Lower leg skin (tissue), 4 donors: ENCODE data around the gene HUS1. TPM values are rescaled to one million over a fixed set of nuclear protein-coding genes. Genes with fewer than 3 reads are reported as not detected.
A peak's percentile ranks its signal among the peaks of the same experiment; 100 is the strongest.
"Not testable (repeated sequence)": the region's sequence is repeated elsewhere in the genome, so short reads cannot be mapped to it uniquely, and the experiment has no call there.

Source experiments
- DNase-seq, 2 donors: peaks; one replicate each; pipeline ENCODE4 v3.0.0-alpha.2; 2019; ENCODE audit warnings: low spot score in 2 of 2
- H3K4me3 ChIP-seq: fragments of 200-600 bp; sonication (generic); 2 replicates; pipeline ENCODE4 v1.5.1; 2017; ENCODE audit warnings: mild to moderate bottlenecking, low read depth; ENCODE audit not compliant: poor library complexity, severe bottlenecking
- CTCF ChIP-seq, 3 donors: fragments of 450-650 bp; IDR thresholded peaks; one replicate each; pipeline ENCODE4 v1.5.1; 2016; ENCODE audit warnings: antibody characterized with exemption in 3 of 3, mild to moderate bottlenecking in 3 of 3, moderate library complexity in 2 of 3
- POLR2A ChIP-seq, 2 donors: fragments of 450-650 bp; IDR thresholded peaks; one replicate each; pipeline ENCODE4 v1.6.1; 2016 to 2017; ENCODE audit warnings: antibody characterized with exemption in 2 of 2, mild to moderate bottlenecking in 1 of 2, moderate library complexity in 1 of 2
- WGBS, 2 donors: methylation state at CpG; one replicate each; pipeline ENCODE4 v1.1.5; 2018; 5-methylcytosine and 5-hydroxymethylcytosine counted together
- intact Hi-C: fragments of 100-400 bp; cut with DNase I; formaldehyde crosslinking; loops from one replicate; pipeline ENCODE4 v1.15.0; 2023; ENCODE audit warnings: low total_unique reads
- total RNA-seq, 4 donors: library from RNA; depleted of rRNA; stranded (reverse); fragments of >200 nt; gene quantifications; one replicate each; pipeline ENCODE4 v1.1.0, GENCODE V29; 2016

HUS1 gene
- total RNA-seq, 4 donors from 2014 or later: 13.8 to 74.1 (median 29.3) TPM

DNA sequence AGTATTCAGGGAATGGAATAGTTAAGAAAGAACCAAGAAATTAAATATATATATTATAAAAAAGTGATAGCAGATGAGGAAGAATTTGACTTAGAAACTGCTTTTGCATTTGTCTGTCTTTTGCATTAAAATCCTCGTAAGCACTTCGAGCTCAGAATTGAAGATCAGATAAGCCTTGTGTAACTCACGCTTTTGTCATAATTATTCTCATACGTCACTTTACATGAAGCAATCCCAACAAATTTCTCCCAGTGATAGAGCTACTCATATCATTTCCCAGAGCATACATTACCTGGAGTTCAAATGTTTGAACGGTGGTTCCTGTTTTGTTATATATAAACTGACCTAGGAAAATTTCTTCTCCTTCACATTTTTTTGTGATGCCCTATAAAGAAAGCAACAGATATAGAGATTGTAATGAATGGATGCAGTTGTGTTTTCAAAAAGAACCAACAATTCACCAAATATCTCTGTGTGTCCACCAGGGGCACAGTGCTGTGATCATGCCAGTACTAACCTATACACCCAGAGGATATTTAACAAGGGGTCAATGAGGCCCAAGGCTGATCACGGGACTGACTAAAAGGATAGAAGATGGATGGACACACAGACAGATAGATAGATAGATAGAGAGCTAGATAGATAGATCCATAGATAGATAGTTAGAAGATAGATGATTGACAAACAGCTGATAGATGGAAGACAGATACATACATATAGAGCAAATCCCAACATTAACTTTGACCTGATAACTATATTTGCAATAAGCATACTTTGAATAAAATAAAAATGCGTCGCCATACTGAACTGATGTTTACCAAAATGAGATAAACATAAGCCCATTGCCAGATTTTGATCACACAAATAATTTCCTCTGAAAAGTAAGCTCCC, 9.3 kb upstream of the HUS1 start:
- no peak for DNase-seq
- intact Hi-C loops: no loop called here
- no peak overlapping the region for H3K4me3 ChIP-seq
- 81 to 82% methylated on average over 8 of the region's 8 CpGs for WGBS, 2 donors
- TF ChIP-seq POLR2A (IDR thresholded peaks at IDR 0.05): no peak
- no peak for TF ChIP-seq CTCF (IDR thresholded peaks at IDR 0.05)

- no peak overlapping the region for H3K4me3 ChIP-seq
- WGBS, 2 donors: 24 to 27% methylated on average over 2 of the region's 2 CpGs
- no peak for DNase-seq
- TF ChIP-seq POLR2A (IDR thresholded peaks at IDR 0.05): no peak
- no peak for TF ChIP-seq CTCF (IDR thresholded peaks at IDR 0.05)
- intact Hi-C loops: no loop called here
Observed at GRCh38 chr7:47982610-47983009, 3.2 kb upstream of the HUS1 start.

DNA sequence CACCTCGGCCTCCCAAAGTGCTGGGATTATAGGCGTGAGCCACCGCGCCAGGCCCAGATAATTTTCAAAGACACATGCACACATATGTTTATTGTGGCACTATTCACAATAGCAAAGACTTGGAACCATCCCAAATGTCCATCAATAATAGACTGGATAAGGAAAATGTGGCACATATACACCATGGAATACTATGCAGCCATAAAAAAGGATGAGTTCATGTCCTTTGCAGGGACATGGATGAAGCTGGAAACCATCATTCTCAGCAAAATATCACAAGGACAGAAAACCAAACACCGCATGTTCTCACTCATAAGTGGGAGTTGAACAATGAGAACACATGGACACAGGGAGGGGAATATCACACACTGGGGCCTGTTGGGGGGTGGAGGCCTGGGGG, 1.2 kb upstream of the HUS1 start:
- DNase-seq, intact Hi-C loops, H3K4me3 ChIP-seq: not testable (repeated sequence)
- 89 to 96% methylated on average over 5 of the region's 5 CpGs for WGBS, 2 donors

GRCh38 chr7:47979832-47980181, 392 bp upstream of the HUS1 start:
- DNase-seq: no peak
- WGBS, 2 donors: 28% methylated on average over 7 of the region's 7 CpGs
- H3K4me3 ChIP-seq: no peak overlapping the region
- intact Hi-C loops: no loop called here
- TF ChIP-seq POLR2A (IDR thresholded peaks at IDR 0.05) (no peak), CTCF (IDR thresholded peaks at IDR 0.05) (no peak)

GRCh38 chr7:47978790-47979144, 648 bp downstream of the HUS1 start:
- 5 to 7% methylated on average over 4 of the region's 4 CpGs for whole genome bisulfite sequencing, 2 donors
- no peak for DNase-seq
- intact Hi-C loops: no loop called here
- H3K4me3 ChIP-seq: peak overlapping the region; percentile 64
- TF ChIP-seq CTCF (IDR thresholded peaks at IDR 0.05) (no peak), POLR2A (IDR thresholded peaks at IDR 0.05) (no peak)

- intact Hi-C loops: no loop called here
Observed at GRCh38 chr7:47973739-47974138, 5.7 kb downstream of the HUS1 start.

More at GRCh38 chr7:47973739-47974138, 5.7 kb downstream of the HUS1 start:
- TF ChIP-seq POLR2A (IDR thresholded peaks at IDR 0.05) (no peak), CTCF (IDR thresholded peaks at IDR 0.05) (no peak)
- 59 to 65% methylated on average over 1 of the region's 1 CpG for WGBS, 2 donors
- H3K4me3 ChIP-seq: no peak overlapping the region
- DNase-seq: no peak
